H9 (cell line): Measurements from ENCODE around the gene SPEG. TPM values are rescaled to one million over a fixed set of nuclear protein-coding genes. Genes with fewer than 3 reads are reported as not detected.

Experiments
- DNase-seq: peaks from one replicate; pipeline ENCODE4 v3.0.0-alpha.2; 2017
- H2AFZ ChIP-seq: one replicate; pipeline ENCODE4 v1.6.1; 2013; ENCODE audit warnings: mild to moderate bottlenecking, low read length, control low read depth, moderate library complexity
- H2AK5ac ChIP-seq: 2 replicates; pipeline ENCODE4 v1.6.1; 2013; ENCODE audit warnings: low read length, control low read depth, mixed read lengths; ENCODE audit not compliant: insufficient read length
- H2BK120ac ChIP-seq: one replicate; pipeline ENCODE4 v1.6.1; 2013; ENCODE audit warnings: low read depth, mild to moderate bottlenecking, low read length, control low read depth, inconsistent platforms; ENCODE audit not compliant: poor library complexity, severe bottlenecking
- H2BK12ac ChIP-seq: 2 replicates; pipeline ENCODE4 v1.6.1; 2013; ENCODE audit warnings: low read length, control low read depth, mixed read lengths, low read depth; ENCODE audit not compliant: insufficient read length
- H2BK15ac ChIP-seq: 2 replicates; pipeline ENCODE4 v1.6.1; 2013; ENCODE audit warnings: low read depth, low read length, control low read depth
- H2BK20ac ChIP-seq: one replicate; pipeline ENCODE4 v1.6.1; 2013; ENCODE audit warnings: low read depth, mild to moderate bottlenecking, low read length, control low read depth, inconsistent platforms; ENCODE audit not compliant: poor library complexity, severe bottlenecking
- H2BK5ac ChIP-seq: 2 replicates; pipeline ENCODE4 v1.6.1; 2013; ENCODE audit warnings: low read length, control low read depth, mixed read lengths; ENCODE audit not compliant: insufficient read length
- H3K14ac ChIP-seq: 2 replicates; pipeline ENCODE4 v1.6.1; 2013; ENCODE audit warnings: low read length, control low read depth; ENCODE audit not compliant: insufficient read depth
- H3K18ac ChIP-seq: 2 replicates; pipeline ENCODE4 v1.6.1; 2013; ENCODE audit warnings: low read depth, mild to moderate bottlenecking, mixed read lengths, low read length, control low read depth; ENCODE audit not compliant: insufficient read length
- H3K23ac ChIP-seq: 2 replicates; pipeline ENCODE4 v1.6.1; 2013; ENCODE audit warnings: low read length, control low read depth, mixed read lengths, low read depth; ENCODE audit not compliant: insufficient read length
- H3K23me2 ChIP-seq: 2 replicates; pipeline ENCODE4 v1.6.1; 2013; ENCODE audit warnings: low read depth, mild to moderate bottlenecking, mixed read lengths, low read length, control low read depth; ENCODE audit not compliant: insufficient read length, poor library complexity, severe bottlenecking
- H3K27ac ChIP-seq: 2 replicates; pipeline ENCODE4 v1.5.1; 2013; ENCODE audit warnings: low read length, control low read depth, mixed read lengths, low read depth; ENCODE audit not compliant: insufficient read length
- H3K27me3 ChIP-seq: 2 replicates; pipeline ENCODE4 v1.6.1; 2013; ENCODE audit warnings: low read length, control low read depth, inconsistent platforms; ENCODE audit not compliant: insufficient read depth
- H3K4ac ChIP-seq: 2 replicates; pipeline ENCODE4 v1.6.1; 2013; ENCODE audit warnings: low read depth, mild to moderate bottlenecking, control low read depth, inconsistent platforms, low read length, moderate library complexity
- H3K4me1 ChIP-seq: 2 replicates; pipeline ENCODE4 v1.6.1; 2013; ENCODE audit warnings: low read length, control low read depth, inconsistent platforms; ENCODE audit not compliant: insufficient read depth
- H3K4me2 ChIP-seq: 2 replicates; pipeline ENCODE4 v1.6.1; 2013; ENCODE audit warnings: low read length, control low read depth, mixed read lengths; ENCODE audit not compliant: insufficient read length, insufficient read depth
- H3K56ac ChIP-seq: 2 replicates; pipeline ENCODE4 v1.6.1; 2013; ENCODE audit warnings: low read depth, mild to moderate bottlenecking, mixed read lengths, low read length, control low read depth; ENCODE audit not compliant: insufficient read length
- H3K79me1 ChIP-seq: 2 replicates; pipeline ENCODE4 v1.6.1; 2013; ENCODE audit warnings: low read depth, mild to moderate bottlenecking, moderate library complexity, low read length, control low read depth, inconsistent platforms; ENCODE audit not compliant: insufficient read depth, poor library complexity, severe bottlenecking
- H3K79me2 ChIP-seq: 2 replicates; pipeline ENCODE4 v1.6.1; 2013; ENCODE audit warnings: low read length, control low read depth, inconsistent platforms; ENCODE audit not compliant: insufficient read depth
- H3K9ac ChIP-seq: 2 replicates; pipeline ENCODE4 v1.6.1; 2013; ENCODE audit warnings: low read length, control low read depth, mixed read lengths; ENCODE audit not compliant: insufficient read length; ENCODE audit errors: extremely low read depth
- H3K9me3 ChIP-seq: one replicate; pipeline ENCODE4 v1.6.1; 2013; ENCODE audit warnings: low read depth, low read length, inconsistent platforms; ENCODE audit not compliant: control insufficient read depth
- H3T11ph ChIP-seq: one replicate; pipeline ENCODE4 v1.6.1; 2013; ENCODE audit warnings: mild to moderate bottlenecking, low read length, control low read depth, inconsistent platforms
- H4K20me1 ChIP-seq: one replicate; pipeline ENCODE4 v1.6.1; 2013; ENCODE audit not compliant: control insufficient read depth, insufficient read length, insufficient read depth
- H4K5ac ChIP-seq: 2 replicates; pipeline ENCODE4 v1.6.1; 2013; ENCODE audit warnings: low read depth, mild to moderate bottlenecking, mixed read lengths, low read length, control low read depth; ENCODE audit not compliant: insufficient read length
- H4K8ac ChIP-seq: replicated peaks from 2 replicates; pipeline ENCODE4 v1.6.1; 2013; ENCODE audit warnings: low read length, control low read depth, mixed read lengths, low read depth; ENCODE audit not compliant: insufficient read length
- H4K91ac ChIP-seq: 2 replicates; pipeline ENCODE4 v1.6.1; 2013; ENCODE audit warnings: low read depth, mild to moderate bottlenecking, moderate library complexity, mixed read lengths, low read length, control low read depth; ENCODE audit not compliant: insufficient read length
- H3K27ac Mint-ChIP-seq, 3 experiments: 2 replicates in 2 of 3; 3 replicates in 1 of 3; pipeline ENCODE4 v1.8.0; 2020 to 2021; ENCODE audit warnings: mixed read lengths in 3 of 3, mild to moderate bottlenecking in 1 of 3, moderate library complexity in 1 of 3
- H3K27me3 Mint-ChIP-seq: 2 replicates; pipeline ENCODE4 v1.8.0; 2021; ENCODE audit warnings: low read depth, mild to moderate bottlenecking, moderate library complexity, mixed read lengths
- H3K36me3 Mint-ChIP-seq, 3 experiments: 2 replicates in 2 of 3; 3 replicates in 1 of 3; pipeline ENCODE4 v1.8.0; 2020 to 2021; ENCODE audit warnings: low read depth in 3 of 3, mixed read lengths in 3 of 3; ENCODE audit not compliant: insufficient read depth in 1 of 3
- H3K4me1 Mint-ChIP-seq, 2 experiments: 2 replicates each; pipeline ENCODE4 v1.8.0; 2020; ENCODE audit warnings: mixed read lengths in 2 of 2
- H3K4me3 Mint-ChIP-seq, 2 experiments: 2 replicates in 1 of 2; 3 replicates in 1 of 2; pipeline ENCODE4 v1.8.0; 2020 to 2021; ENCODE audit warnings: mild to moderate bottlenecking in 2 of 2, mixed read lengths in 2 of 2, moderate library complexity in 1 of 2
- H3K9me3 Mint-ChIP-seq, 2 experiments: 2 replicates in 1 of 2; 3 replicates in 1 of 2; pipeline ENCODE4 v1.8.0; 2020; ENCODE audit warnings: mild to moderate bottlenecking in 2 of 2, mixed read lengths in 2 of 2, moderate library complexity in 1 of 2
- total RNA-seq: library from RNA; stranded (reverse); gene quantifications from 2 replicates; pipeline ENCODE4 v1.2.1, GENCODE V29; 2021
- TF ChIP-seq, protein P1 (sequence below): fragments of 200-600 bp; sonication (generic); conservative IDR thresholded peaks from 3 replicates; pipeline ENCODE4 v1.8.0; 2021; ENCODE audit warnings: antibody characterized with exemption, mild to moderate bottlenecking

The SPEG gene
- total RNA-seq, 1 experiment from 2014 or later = 23.7 TPM

DNA sequence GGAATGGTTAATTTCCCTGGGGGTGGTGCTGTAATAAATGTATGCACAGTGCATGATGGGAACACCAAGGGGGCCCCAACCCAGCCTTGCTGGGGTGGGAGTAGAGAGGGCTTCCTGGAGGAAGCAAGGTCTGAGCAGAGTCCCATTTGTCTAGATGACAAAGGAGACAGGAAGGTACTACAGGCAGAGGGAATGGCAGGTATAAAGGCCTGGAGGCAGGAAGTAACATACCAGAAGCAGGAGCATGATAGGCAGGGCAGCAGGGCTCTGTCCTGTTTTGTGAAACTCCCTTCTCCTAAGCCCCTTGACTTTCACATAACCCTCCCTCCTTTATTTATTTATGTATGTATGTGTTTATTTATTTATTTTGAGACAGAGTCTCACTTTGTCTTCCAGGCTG is 68.0 kb downstream of the SPEG start:
- TF ChIP-seq, protein P1, sequence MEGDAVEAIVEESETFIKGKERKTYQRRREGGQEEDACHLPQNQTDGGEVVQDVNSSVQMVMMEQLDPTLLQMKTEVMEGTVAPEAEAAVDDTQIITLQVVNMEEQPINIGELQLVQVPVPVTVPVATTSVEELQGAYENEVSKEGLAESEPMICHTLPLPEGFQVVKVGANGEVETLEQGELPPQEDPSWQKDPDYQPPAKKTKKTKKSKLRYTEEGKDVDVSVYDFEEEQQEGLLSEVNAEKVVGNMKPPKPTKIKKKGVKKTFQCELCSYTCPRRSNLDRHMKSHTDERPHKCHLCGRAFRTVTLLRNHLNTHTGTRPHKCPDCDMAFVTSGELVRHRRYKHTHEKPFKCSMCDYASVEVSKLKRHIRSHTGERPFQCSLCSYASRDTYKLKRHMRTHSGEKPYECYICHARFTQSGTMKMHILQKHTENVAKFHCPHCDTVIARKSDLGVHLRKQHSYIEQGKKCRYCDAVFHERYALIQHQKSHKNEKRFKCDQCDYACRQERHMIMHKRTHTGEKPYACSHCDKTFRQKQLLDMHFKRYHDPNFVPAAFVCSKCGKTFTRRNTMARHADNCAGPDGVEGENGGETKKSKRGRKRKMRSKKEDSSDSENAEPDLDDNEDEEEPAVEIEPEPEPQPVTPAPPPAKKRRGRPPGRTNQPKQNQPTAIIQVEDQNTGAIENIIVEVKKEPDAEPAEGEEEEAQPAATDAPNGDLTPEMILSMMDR = no peak
- Histone ChIP-seq H4K91ac (no peak overlapping the region), H3K79me2 (no peaks in the 10 kb centered on the region), H3K9me3 (no peaks in the 10 kb centered on the region), H3K56ac (no peak overlapping the region), H3T11ph (no peak overlapping the region), H2AFZ (no peak overlapping the region), H2AK5ac (no peak overlapping the region), H3K4me2 (no peak overlapping the region), H3K4me1 (peaks cover 17% of the 10 kb centered on the region; the same call in 1 of the 2 replicates), H2BK5ac (no peak overlapping the region), H3K9ac (no peak overlapping the region), H2BK12ac (no peak overlapping the region), H3K23me2 (peaks cover 13% of the 10 kb centered on the region), H3K27ac (no peak overlapping the region), H4K8ac (no peak overlapping the region), H3K14ac (no peak overlapping the region), H2BK20ac (no peak overlapping the region), H4K5ac (no peak overlapping the region), H4K20me1 (peaks cover 5% of the 10 kb centered on the region), H2BK15ac (no peak overlapping the region), H3K23ac (no peak overlapping the region), H3K4ac (no peak overlapping the region), H3K18ac (no peak overlapping the region), H2BK120ac (no peak overlapping the region), H3K27me3 (no peaks in the 10 kb centered on the region; the same call in 1 of the 2 replicates), H3K79me1 (no peaks in the 10 kb centered on the region)
- Mint-ChIP-seq H3K4me1 (peaks cover 50 to 52% of the 10 kb centered on the region in 2 experiments), H3K27ac (no peak overlapping the region; a peak in 1 of 7 replicates), H3K4me3 (no peak overlapping the region), H3K9me3 (no peaks in the 10 kb centered on the region), H3K36me3 (peaks cover 16 to 19% (median 17%) of the 10 kb centered on the region in 3 experiments), H3K27me3 (peaks cover 5% of the 10 kb centered on the region)
- no peak for DNase-seq
